ENCODE results near the gene FAM124B.

DNA sequence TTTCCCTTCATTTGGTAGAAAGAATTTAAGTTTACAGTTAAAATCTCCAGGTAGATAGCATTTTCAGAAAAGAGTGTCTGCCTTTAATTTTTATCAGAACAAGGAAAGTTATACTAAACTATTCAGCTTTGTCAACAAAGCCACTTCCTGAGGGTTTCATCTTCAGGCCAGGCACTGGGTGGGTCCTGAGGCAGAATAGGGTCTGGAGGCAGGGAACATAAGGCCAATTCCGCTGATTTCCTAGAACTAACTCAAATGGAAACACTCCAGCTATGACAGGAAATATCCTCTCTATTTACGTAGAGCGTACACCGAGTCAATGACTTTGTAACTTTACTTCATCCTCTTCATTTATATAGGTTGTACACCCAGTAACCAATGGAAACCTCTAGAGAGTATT is 32.7 kb upstream of the FAM124B start:
- TF ChIP-seq, protein P1, sequence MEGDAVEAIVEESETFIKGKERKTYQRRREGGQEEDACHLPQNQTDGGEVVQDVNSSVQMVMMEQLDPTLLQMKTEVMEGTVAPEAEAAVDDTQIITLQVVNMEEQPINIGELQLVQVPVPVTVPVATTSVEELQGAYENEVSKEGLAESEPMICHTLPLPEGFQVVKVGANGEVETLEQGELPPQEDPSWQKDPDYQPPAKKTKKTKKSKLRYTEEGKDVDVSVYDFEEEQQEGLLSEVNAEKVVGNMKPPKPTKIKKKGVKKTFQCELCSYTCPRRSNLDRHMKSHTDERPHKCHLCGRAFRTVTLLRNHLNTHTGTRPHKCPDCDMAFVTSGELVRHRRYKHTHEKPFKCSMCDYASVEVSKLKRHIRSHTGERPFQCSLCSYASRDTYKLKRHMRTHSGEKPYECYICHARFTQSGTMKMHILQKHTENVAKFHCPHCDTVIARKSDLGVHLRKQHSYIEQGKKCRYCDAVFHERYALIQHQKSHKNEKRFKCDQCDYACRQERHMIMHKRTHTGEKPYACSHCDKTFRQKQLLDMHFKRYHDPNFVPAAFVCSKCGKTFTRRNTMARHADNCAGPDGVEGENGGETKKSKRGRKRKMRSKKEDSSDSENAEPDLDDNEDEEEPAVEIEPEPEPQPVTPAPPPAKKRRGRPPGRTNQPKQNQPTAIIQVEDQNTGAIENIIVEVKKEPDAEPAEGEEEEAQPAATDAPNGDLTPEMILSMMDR (IDR thresholded peaks at IDR 0.05), result no peak
- no peak for TF ChIP-seq POLR2A (IDR thresholded peaks at IDR 0.05)

Data from Peyer's patch (tissue), 4 donors.